ENCODE results near the gene ZYX.
"Not testable (repeated sequence)": the region's sequence is repeated elsewhere in the genome, so short reads cannot be mapped to it uniquely, and the experiment has no call there.

ZYX gene

GRCh38 chr7:143389316-143390103 is 8.4 kb downstream of the ZYX start:
- H3K4me3 ChIP-seq (ENCODE audit: low read depth, low read length), result no peak overlapping the region
- DNase-seq (ENCODE audit: low read depth), result no peak
- in situ Hi-C loops (cut with HindIII; ENCODE audit: low sequenced_read_pairs), result no loop called here
- TF ChIP-seq CTCF (IDR thresholded peaks at IDR 0.05; ENCODE audit: low read depth, low read length, missing control alignments), result no peak

GRCh38 chr7:143390104-143390772 is 9.1 kb downstream of the ZYX start:
- in situ Hi-C loops (cut with HindIII; ENCODE audit: low sequenced_read_pairs), result no loop called here
- TF ChIP-seq CTCF (IDR thresholded peaks at IDR 0.05; ENCODE audit: low read depth, low read length, missing control alignments), result no peak
- DNase-seq (ENCODE audit: low read depth), result no peak
- H3K4me3 ChIP-seq (ENCODE audit: low read depth, low read length), result no peak overlapping the region

- H3K4me3 ChIP-seq (ENCODE audit: low read depth, low read length), result no peak overlapping the region
- in situ Hi-C loops (cut with HindIII; ENCODE audit: low sequenced_read_pairs), result no loop called here
- no peak for DNase-seq (ENCODE audit: low read depth)
- no peak for TF ChIP-seq CTCF (IDR thresholded peaks at IDR 0.05; ENCODE audit: low read depth, low read length, missing control alignments)
Observed at GRCh38 chr7:143390773-143391317, 9.7 kb downstream of the ZYX start.

GRCh38 chr7:143391462-143392404 is 10.6 kb downstream of the ZYX start:
- H3K4me3 ChIP-seq (ENCODE audit: low read depth, low read length), result no peak overlapping the region
- no peak for TF ChIP-seq CTCF (IDR thresholded peaks at IDR 0.05; ENCODE audit: low read depth, low read length, missing control alignments)
- in situ Hi-C loops (cut with HindIII; ENCODE audit: low sequenced_read_pairs), result no loop called here
- peak; percentile 64 for DNase-seq (ENCODE audit: low read depth)

- DNase-seq (ENCODE audit: low read depth); H3K4me3 ChIP-seq (ENCODE audit: low read depth, low read length); in situ Hi-C loops (cut with HindIII; ENCODE audit: low sequenced_read_pairs): not testable (repeated sequence)
Observed at GRCh38 chr7:143392427-143392826, 11.3 kb downstream of the ZYX start.

GRCh38 chr7:143392875-143393266 is 11.7 kb downstream of the ZYX start:
- no peak for TF ChIP-seq CTCF (IDR thresholded peaks at IDR 0.05; ENCODE audit: low read depth, low read length, missing control alignments)
- in situ Hi-C loops (cut with HindIII; ENCODE audit: low sequenced_read_pairs), result no loop called here
- H3K4me3 ChIP-seq (ENCODE audit: low read depth, low read length), result no peak overlapping the region
- no peak for DNase-seq (ENCODE audit: low read depth)

All from astrocyte of the cerebellum (primary cell).